ENCODE results near the gene SNRK. TPM values are rescaled to one million over a fixed set of nuclear protein-coding genes. Genes with fewer than 3 reads are reported as not detected.

Gene SNRK
- total and polyA plus RNA-seq, 2 of the 13 experiments (the other 11 are each of a cell fraction or from before 2014, with no cell fraction given) = 11.4 to 16.1 TPM

DNA sequence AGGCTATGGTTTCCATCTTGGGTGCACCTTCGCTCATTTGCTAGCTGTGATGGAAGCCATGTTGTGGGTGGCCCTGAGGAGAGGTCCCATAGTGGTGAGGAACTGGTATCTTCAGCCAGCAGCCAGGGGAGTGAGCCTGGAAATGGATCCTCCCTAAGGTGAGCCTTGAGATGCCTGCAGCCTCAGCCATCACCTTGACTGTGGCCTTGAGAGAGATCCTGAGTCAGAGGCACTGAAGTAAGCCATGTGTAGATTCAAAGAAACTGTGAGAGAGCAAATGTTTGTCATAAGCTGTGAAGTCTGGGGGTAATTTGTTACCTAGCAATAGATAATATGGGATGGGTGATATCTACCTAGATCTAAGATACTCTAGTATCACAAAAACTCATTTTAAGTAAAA is 105.3 kb downstream of the SNRK start:
- BruUV-seq (replicated peaks) = no TSS peak
- Histone ChIP-seq H2AFZ (ENCODE audit: low read length) (no peak overlapping the region), H3K9ac (ENCODE audit: insufficient read depth, low read depth, low read length) (no peak overlapping the region), H3K27me3 (ENCODE audit: control insufficient read depth in 1 of 2, insufficient read depth in 2 of 2, low read length in 2 of 2) (no peaks in the 10 kb centered on the region), H4K20me1 (ENCODE audit: insufficient read depth, low read length) (no peaks in the 10 kb centered on the region), H3K4me3 (replicated peaks in 1 of 3; ENCODE audit: insufficient read depth in 1 of 3, low read depth in 2 of 3, low read length in 3 of 3) (no peak overlapping the region), H3K36me3 (replicated peaks in 1 of 2; ENCODE audit: control insufficient read depth in 1 of 2, insufficient read depth in 2 of 2, low read length in 2 of 2) (no peaks in the 10 kb centered on the region), H3K4me1 (ENCODE audit: insufficient read depth, low read length) (peaks cover 21% of the 10 kb centered on the region), H3K9me3 (ENCODE audit: low read length) (no peaks in the 10 kb centered on the region), H3K27ac (ENCODE audit: extremely low read length, insufficient read depth, low read length) (no peak overlapping the region), H3K4me2 (ENCODE audit: low read depth, low read length) (no peak overlapping the region), H3K79me2 (ENCODE audit: insufficient read depth, low read length) (no peaks in the 10 kb centered on the region)
- ATAC-seq (no peak), FAIRE-seq (no peak), DNase-seq (ENCODE audit: low spot score) (no peak)
- in situ Hi-C loops (cut with HindIII; ENCODE audit: extremely low pct_ligation_motif_present, low pct_unique_long_range_greater_than_20kb) = no loop called here
- TF ChIP-seq ZFP36L2 (CRISPR knock-in tag; IDR thresholded peaks at IDR 0.05) (no peak), RAD51 (IDR thresholded peaks at IDR 0.05; ENCODE audit: borderline replicate concordance) (no peak), TCF7L2 (IDR thresholded peaks at IDR 0.05; ENCODE audit: low read depth, low read length) (no peak), FLYWCH1 (CRISPR knock-in tag; IDR thresholded peaks at IDR 0.05) (no peak), TBX3 (IDR thresholded peaks at IDR 0.05; ENCODE audit: borderline replicate concordance) (no peak), SMYD3 (CRISPR knock-in tag; IDR thresholded peaks at IDR 0.05) (no peak), ZSCAN12 (CRISPR knock-in tag; IDR thresholded peaks at IDR 0.05) (no peak), SOX13 (IDR thresholded peaks at IDR 0.05) (no peak), SOX13 (CRISPR knock-in tag; conservative IDR thresholded peaks at IDR 0.05 in 1 of 2, IDR thresholded peaks at IDR 0.05 in 1 of 2) (no peak), ATRX (CRISPR knock-in tag; IDR thresholded peaks at IDR 0.05; ENCODE audit: borderline replicate concordance) (no peak), HNRNPLL (IDR thresholded peaks at IDR 0.05; ENCODE audit: low read depth, low read length, poor library complexity, severe bottlenecking) (no peak), ZFY (CRISPR knock-in tag; IDR thresholded peaks at IDR 0.05) (no peak), TCF12 (IDR thresholded peaks at IDR 0.05) (no peak), TCF12 (CRISPR knock-in tag; IDR thresholded peaks at IDR 0.05) (no peak), ZNF530 (CRISPR knock-in tag; IDR thresholded peaks at IDR 0.05; ENCODE audit: low read depth) (no peak), SIX4 (CRISPR knock-in tag; IDR thresholded peaks at IDR 0.05) (no peak), ZNF557 (CRISPR knock-in tag; IDR thresholded peaks at IDR 0.05) (no peak)
- TF ChIP-seq, protein P1, sequence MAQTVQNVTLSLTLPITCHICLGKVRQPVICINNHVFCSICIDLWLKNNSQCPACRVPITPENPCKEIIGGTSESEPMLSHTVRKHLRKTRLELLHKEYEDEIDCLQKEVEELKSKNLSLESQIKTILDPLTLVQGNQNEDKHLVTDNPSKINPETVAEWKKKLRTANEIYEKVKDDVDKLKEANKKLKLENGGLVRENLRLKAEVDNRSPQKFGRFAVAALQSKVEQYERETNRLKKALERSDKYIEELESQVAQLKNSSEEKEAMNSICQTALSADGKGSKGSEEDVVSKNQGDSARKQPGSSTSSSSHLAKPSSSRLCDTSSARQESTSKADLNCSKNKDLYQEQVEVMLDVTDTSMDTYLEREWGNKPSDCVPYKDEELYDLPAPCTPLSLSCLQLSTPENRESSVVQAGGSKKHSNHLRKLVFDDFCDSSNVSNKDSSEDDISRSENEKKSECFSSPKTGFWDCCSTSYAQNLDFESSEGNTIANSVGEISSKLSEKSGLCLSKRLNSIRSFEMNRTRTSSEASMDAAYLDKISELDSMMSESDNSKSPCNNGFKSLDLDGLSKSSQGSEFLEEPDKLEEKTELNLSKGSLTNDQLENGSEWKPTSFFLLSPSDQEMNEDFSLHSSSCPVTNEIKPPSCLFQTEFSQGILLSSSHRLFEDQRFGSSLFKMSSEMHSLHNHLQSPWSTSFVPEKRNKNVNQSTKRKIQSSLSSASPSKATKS (CRISPR knock-in tag; IDR thresholded peaks at IDR 0.05) = no peak
- TF ChIP-seq, protein P2, sequence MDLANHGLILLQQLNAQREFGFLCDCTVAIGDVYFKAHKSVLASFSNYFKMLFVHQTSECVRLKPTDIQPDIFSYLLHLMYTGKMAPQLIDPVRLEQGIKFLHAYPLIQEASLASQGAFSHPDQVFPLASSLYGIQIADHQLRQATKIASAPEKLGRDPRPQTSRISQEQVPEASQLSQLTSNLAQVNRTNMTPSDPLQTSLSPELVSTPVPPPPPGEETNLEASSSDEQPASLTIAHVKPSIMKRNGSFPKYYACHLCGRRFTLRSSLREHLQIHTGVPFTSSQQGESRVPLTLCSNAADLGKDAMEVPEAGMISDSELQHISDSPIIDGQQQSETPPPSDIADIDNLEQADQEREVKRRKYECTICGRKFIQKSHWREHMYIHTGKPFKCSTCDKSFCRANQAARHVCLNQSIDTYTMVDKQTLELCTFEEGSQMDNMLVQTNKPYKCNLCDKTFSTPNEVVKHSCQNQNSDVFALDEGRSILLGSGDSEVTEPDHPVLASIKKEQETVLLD (CRISPR knock-in tag; IDR thresholded peaks at IDR 0.05; ENCODE audit: low read depth) = no peak
- TF ChIP-seq, protein P3, sequence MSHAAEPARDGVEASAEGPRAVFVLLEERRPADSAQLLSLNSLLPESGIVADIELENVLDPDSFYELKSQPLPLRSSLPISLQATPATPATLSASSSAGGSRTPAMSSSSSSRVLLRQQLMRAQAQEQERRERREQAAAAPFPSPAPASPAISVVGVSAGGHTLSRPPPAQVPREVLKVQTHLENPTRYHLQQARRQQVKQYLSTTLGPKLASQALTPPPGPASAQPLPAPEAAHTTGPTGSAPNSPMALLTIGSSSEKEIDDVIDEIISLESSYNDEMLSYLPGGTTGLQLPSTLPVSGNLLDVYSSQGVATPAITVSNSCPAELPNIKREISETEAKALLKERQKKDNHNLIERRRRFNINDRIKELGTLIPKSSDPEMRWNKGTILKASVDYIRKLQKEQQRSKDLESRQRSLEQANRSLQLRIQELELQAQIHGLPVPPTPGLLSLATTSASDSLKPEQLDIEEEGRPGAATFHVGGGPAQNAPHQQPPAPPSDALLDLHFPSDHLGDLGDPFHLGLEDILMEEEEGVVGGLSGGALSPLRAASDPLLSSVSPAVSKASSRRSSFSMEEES (CRISPR knock-in tag; IDR thresholded peaks at IDR 0.05) = no peak
- ChIA-PET POLR2A (no interaction called here), CTCF (ENCODE audit: low intra/inter-chr PET ratio, low total read pairs) (no interaction called here)
- WGBS (ENCODE audit: low lambda C conversion rate) = 100% methylated on average over 1 of the region's 1 CpG
- intact Hi-C loops (cut with micrococcal nuclease; ENCODE audit: unreplicated experiment) = no loop called here

Data from HepG2 (cell line).